ENCODE data around the gene LRIG1.

The LRIG1 gene

DNA sequence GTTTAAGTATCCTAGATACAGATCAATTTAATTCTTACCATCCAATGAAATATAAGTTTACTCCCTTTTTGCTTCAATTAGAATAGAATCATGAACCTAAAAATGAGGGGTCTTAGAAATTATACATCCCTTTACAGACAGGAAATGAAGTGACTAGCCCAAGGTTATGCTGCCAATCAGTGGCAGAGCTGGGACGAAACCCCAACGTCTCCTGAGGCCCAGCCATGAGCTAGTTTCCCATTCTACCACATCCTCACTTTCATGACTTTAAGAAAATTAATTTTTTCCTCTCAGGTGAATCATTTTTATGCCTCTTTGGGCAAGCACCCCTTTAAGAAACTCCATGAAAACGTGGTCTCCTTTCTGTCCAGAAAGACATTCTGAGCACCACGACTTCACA, 11.2 kb downstream of the LRIG1 start:
- no peak for FAIRE-seq
- DNase-seq (ENCODE audit: low spot score) = no peak

DNA sequence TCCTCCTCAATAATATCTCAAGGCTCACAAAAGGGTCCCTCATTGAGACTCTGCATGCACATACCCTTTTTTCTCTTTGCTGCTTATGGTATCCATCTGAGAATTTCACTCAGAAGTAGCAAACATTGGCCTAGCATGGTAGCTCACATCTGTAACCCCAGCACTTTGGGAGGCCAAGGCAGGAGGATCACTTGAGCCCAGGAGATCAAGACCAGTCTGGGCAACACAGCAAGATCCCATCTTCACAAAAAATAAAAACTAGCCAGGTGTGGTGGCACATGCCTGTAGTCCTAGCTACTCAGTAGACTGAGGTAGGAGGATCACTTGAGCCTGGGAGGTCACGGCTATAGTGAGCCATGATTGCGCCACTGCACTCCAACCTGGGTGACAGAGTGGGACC, 11.7 kb downstream of the LRIG1 start:
- no peak for FAIRE-seq
- DNase-seq (ENCODE audit: low spot score) = no peak

DNA sequence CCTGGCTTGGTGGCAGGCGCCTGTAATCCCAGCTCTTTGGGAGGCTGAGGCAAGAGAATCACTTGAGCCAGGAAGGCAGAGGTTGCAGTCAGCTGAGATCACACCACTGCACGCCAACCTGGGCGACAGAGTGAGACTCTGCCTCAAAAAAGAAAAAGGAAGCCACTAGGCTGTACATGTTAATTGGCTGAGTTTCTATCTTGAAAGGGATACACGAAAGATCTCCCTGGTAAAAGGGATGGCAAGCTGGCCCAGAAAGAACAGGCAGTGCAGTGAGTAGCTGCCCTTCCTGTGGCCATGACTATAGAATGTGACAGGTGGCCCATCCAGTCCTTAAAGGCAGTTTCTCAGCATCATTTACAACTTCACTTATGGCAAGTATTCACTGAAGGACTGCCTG, 12.3 kb downstream of the LRIG1 start:
- no peak for DNase-seq (ENCODE audit: low spot score)
- no peak for FAIRE-seq

DNA sequence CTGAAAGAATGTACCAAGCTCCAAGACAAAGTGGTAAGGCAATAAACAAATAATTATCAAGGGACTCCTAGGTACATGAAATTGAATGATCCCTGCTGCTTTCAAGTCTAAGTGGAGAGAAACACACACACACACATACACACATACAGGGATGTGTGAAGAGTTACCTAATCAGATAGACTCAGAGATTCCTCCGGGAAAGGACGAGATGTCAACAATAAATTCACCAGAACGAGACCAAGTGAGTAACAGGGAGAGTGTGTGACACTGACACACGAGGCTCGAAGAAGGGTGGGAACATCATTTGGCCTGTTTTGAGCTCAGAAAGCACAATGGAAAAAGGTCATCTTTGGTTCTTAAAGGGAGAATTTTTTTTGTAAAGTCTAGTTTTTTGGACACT, 13.4 kb downstream of the LRIG1 start:
- FAIRE-seq (no peak), DNase-seq (ENCODE audit: low spot score) (no peak)

DNA sequence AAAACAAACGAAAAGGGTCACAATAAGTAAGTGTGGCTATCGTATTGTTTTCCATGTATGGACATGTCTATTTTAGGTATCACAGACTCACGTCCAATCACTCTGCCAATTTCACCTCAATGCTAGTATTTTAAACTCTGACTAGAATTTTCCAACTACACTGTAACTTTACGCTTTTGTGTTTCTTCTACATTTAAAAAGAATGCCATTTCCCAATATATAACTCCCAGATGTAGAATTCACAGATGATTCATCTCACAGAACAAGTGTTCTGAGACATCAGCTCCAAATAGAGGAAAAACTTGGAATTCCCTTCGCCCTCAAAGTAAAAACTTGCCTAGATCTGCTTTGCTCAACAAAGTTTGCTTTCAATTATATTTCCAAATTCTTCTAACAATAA, 14.2 kb downstream of the LRIG1 start:
- FAIRE-seq = no peak
- DNase-seq (ENCODE audit: low spot score) = no peak

DNA sequence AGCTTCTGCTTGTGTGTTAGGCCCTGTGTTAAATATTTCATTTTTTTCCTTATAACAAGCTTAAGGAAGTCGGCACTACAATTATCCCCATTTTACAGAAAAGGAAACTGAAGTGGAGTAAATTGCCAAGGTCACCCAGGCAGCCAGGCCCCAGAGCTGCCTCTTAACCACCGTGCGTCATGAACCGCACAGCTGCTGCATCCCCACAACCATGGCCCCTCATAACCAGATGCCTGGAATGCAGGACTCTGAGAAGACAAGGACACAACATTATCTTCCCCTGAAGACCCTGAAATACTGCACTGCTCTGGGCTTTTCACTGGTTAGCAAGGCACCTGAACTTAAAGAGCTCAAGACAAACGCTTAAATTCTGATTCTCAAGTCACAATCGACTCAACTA, 14.6 kb downstream of the LRIG1 start:
- no peak for DNase-seq (ENCODE audit: low spot score)
- FAIRE-seq = no peak

DNA sequence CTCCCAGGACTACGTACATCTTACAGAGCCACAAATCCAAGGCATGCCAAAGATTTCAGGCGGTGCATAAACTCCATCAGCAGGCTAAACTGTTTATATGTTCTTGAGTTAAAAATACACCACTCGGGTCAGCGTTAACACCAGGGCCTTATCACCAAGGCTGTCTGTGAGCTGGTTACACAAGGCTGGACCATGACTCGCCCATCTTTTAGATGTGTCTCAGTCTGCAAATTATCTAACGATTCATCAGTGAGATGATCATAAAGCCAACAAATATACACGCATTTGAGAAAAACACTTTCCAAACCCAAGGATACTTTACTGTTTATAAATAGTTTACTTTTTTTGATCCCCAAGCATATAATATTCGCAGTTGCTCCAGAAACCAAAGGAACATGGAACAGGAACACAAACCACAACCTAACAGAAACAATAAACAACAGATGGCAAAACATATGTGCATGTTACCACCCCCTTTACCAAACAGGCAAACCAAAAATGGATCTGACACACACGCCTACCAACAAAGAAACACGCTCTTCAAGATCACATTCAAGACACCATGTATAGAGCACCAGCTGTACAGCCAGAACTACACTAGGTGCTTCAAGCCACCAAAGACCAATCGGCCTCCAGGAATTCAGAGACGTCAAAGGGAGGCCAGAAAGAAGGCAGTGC, 15.4 kb downstream of the LRIG1 start:
- DNase-seq (ENCODE audit: low spot score) (no peak), FAIRE-seq (no peak)

DNA sequence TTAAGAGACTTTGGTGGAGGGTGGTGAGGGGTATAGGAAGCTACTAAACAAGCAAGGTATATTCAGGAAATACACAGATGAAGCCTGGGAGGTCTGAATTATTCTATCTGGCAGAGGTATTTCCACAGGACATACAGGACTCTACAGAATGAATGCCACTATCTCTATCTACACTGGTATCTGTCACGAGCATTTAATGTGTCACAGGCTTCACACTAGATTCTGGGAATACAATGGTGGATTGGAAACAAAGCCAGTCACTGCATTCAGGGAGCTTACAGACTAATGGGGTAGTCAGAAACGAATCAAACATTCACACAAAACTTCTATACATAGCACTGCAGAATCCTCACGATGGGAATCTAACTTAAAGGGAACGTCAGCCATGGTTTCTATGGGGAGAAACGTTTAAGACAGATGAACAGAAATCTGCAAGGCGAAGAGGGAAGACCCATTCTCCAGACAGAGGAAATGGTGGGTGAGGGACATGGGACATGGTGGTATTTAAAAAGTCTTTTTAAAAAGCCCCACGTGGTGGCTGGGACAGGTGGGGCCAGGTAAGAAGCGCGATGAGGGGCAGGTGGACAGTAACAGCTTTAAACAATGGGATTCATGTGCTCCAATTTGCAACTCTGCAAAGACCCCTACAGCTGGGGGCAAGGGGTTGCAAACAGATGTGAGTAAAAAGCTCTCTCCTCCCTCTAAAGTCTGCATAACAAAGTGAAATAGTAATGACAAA, 16.5 kb downstream of the LRIG1 start:
- no peak for FAIRE-seq

DNA sequence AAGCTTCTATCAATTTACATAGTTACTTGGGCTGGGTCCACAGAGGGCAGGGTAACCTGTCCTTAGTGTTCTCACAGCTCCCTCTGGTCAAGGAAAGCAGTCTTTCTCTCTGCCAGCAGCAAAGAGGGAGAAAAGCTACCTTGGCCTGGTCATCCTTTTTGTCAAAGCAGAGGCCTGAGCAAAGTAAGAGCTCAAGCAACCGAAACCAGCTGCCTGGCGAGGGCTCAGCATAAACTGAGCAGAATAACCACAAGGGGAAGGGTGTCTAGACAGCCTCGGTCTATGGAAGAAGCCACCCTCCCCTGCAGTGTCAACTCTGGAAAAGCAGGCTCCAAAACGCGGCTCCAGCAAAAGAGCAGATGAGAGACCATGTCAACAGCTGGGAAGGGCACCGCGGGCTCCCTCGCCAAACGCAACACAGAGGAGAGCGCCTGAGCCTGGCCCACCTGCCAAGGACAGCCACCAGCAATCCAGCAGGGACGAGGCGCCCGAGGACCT, 17.4 kb downstream of the LRIG1 start:
- FAIRE-seq (no peak), DNase-seq (ENCODE audit: low spot score) (no peak)

More for the DNA sequence above, 16.5 kb downstream of the LRIG1 start:
- no peak for DNase-seq (ENCODE audit: low spot score)

DNA sequence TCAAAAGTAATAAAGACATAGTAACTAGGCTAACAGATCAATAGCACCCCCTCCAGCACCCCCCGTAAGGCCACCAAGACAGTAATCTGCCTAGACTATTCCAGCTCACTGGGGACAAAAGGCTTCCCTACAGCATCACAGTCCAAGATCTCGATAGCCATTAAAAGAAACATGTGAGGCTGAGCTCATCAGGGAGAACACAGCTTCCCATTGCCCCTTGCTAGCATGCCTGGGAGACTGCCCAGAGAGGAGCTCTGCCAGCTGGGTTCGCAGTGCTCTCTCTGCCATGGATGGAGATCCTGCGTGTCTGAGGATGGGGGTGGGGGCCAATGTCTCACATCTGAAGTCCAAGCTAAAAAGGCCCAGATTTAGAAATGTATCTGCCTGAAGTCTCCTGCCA, 17.8 kb downstream of the LRIG1 start:
- DNase-seq (ENCODE audit: low spot score) (no peak), FAIRE-seq (no peak)

DNA sequence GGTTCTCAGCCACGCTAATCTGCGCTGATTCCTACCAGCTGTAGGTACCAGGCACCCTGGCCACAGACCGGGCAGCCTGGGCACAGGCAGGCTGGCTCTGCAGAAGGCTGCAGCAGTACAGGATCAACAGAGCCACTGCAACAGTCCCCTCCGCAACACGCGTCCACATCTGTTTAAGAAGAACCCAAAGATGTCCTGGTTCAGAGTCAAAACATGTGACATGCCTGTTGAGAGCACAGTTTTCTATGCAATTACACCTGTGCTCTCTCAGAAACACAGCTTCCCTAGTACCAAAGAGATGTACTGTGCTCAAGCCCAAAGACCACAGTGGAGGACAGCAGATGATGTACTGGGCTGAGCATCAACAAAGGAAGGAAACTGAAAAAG, 18.8 kb downstream of the LRIG1 start:
- no peak for FAIRE-seq

DNA sequence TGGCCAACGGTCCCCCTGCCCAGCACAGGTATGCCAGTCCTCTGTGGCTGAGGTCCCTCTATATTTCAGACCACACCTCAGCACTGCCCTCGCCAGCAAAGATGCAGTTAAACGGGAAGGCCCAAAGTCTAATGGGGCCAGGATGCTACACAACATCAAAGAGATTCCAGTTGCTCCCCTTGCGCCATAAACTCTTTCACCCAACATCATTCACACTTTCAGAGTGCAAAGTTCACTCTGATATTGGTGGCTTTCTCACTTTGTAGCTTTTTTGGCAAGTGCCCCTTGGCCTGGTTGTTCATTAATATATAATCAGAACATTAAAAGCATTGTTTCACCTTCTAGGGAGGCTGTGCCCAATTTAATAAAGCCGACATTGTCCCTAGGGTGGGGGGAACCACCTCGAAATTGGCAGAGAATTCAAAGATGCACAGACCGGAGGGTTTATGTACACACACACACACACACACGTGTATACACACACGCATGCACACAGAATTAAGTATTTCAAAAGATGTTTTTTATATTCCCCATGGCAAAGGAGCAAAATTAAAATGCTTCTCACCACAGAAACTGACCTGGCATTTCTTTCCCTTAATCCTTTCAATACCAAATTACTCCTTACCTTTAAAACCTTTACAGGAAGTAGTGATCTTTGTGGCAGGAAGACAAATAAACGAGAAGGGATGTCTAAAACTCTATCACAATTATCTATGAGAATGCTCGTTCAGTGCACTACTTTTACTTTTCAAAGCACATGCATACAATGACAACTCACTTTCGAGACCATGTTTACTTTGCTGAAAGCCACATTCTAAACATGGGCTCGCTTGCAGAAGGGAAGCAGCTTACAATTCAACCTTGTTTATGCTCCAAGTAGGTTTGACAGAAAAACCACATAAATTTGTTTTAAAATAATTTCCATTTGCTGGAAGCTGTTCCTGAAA, 19.5 kb downstream of the LRIG1 start:
- FAIRE-seq (no peak), DNase-seq (ENCODE audit: low spot score) (no peak)

More for the DNA sequence above, 18.8 kb downstream of the LRIG1 start:
- DNase-seq (ENCODE audit: low spot score) = no peak

DNA sequence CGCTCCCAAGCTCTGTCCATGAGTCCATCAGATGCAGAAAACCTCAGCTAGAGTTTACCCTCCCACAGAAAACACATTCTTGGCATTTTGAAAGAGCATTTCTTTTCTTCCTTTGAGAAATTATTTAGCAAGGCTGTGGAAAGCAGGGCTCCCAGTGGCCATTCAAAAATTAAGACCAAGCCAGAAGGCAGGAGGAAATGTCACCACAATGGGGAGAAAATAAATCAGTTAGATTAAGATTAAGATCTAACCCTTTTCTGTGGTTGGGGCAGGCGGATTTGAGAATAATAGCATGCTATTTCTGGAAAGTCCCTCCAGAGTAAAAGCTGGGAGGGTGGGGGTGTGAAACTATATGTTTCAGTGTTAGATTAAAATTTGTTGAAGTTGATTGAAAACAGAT, 20.2 kb downstream of the LRIG1 start:
- DNase-seq (ENCODE audit: low spot score) (no peak), FAIRE-seq (no peak)

DNA sequence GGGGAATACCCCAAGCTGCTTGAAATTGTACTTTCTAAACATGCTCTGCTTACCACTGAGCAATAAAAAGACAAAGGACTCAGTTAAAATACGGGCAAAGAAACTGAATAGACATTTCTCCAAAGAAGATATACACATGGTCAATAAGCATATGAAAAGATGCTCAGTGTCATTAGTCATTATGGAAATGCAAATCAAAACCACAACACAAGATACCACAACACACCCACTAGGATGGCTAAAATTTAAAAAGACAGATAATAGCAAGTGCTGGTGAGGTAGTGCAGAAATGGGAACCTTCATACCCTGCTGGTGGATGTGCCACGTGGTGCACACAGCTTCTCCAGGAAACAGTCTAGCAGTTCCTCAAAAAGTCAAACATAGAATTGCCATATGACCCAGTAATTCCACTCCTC, 21.3 kb downstream of the LRIG1 start:
- no peak for FAIRE-seq
- DNase-seq (ENCODE audit: low spot score) = no peak

DNA sequence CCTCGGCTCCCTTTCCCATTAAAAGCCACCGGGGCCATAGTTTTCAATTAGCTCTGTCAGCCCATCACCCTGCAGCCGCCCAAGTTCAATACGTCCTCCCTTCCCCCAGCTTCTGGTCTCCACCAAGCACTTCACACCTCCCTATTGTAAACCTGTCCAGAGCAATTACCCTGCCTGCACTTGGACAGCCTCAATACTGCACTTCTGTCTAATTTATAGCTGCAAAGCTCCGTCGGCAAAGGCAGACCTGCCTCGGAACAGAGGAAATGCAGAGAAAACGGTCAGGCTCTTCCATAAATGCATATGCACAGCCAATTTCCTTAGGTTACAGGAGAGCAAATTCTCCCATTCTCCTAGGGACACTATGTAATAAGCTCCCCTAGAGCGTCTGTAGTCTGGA, 21.9 kb downstream of the LRIG1 start:
- FAIRE-seq = no peak
- DNase-seq (ENCODE audit: low spot score) = no peak

DNA sequence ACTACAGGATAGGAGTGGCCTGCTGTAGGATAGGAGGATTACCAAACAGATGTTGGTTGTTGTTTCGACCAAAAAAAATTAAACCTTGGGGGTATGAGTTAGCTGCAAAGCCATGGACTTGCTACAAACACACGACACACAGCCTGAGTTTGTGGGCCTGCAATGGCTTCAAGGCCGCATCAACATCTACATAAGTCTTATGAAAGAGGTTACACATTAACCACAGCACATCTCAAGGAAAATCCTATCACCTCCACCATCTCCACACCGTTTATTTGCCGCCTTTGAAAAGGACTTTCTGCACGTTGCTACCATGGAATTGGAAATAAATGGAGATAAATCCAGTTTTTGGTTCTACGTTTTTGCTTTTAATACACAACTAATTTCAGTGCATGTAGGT, 23.0 kb downstream of the LRIG1 start:
- DNase-seq (ENCODE audit: low spot score) (no peak), FAIRE-seq (no peak)

DNA sequence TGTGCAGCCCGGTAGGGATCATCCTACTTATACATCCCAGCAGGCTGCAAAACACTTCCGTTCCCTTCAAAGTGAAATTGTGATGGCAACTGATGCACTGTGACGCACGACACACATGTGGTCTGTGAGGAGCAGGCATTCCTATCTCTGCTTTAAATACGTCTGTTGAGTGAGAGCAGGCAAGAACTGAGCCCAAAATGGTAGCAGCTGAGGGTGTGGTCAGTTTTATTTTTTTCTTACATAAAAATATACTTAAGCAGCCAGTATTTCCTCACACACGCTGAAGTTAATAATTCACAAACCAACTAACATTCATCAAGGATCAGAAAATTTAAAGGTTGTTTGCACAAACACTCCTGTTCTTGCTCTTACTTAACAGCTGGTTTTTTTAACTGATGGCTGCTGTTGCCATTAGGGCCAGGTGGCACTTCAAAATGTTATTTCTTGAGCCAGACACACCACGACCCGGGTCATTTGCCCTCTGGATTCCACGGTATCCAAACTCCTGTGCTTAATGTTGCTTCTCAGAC, 23.9 kb downstream of the LRIG1 start:
- DNase-seq (ENCODE audit: low spot score) (no peak), FAIRE-seq (no peak)

DNA sequence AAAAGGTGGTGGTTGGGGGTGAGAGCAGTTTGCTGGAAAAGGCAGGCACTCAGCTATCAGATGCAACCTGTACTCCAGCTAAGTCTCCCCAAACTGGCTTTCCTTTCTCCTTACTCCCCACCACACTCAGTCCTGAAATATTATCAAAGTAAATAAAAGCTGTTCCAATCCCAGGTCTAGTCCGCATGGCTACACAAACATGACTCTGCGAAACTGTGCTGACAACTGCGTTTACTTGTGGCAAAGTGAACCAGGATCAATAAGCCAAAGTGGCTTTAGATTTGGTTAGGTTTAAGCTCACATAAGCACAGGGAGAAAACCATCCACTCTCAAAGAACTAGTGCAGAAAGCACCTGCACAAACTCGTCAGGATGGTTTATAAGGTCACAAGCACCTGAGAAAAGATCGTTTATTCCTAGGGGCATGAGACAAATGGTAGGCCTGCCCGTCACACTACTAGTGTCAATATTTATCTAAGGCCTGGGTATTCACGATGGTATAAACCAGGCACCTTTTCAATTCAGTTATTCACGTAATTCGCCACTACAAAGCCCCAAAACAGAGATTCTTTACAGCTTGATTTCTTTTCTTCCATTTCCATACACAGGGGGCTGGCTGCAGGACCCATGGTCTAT, 25.3 kb downstream of the LRIG1 start:
- FAIRE-seq = no peak
- DNase-seq (ENCODE audit: low spot score) = no peak

DNA sequence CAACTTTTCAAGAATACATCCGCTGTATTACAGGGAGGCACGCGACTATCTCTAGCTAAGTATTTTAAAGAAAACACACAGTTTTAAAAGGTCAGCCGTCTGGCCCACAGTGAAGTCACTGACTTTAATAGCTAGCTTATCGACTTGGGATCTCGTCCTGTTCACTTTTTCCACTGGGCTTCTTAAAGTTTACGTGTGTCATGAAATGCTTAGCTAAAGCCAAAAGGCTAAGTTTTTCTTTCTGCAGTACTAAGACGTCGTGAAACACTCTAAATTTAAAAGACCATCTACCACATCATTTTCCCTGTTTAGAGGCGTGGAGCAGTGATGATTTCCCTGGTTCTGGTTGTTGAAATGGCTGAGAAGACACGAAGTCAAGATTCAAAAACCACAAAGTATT, 27.1 kb downstream of the LRIG1 start:
- DNase-seq (ENCODE audit: low spot score) (no peak), FAIRE-seq (no peak)

DNA sequence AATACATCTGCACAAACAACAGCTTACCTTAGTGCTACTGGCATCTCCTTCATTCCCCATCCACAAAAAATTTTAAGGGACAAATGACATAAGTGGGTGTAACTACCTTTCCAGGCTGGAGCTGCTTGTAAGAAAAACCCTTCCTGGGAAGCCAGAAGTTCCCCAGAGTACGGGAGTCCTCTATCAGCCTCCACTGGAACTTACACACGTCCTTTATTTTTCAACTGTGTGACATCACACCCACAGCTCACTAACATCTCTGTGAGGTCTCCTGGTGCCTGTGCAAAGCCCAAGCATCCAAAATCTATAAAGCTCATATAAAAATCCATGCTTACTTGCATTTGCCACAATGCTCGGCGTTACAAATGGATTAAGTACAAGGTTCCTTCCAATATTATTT, 27.6 kb downstream of the LRIG1 start:
- FAIRE-seq (no peak), DNase-seq (ENCODE audit: low spot score) (no peak)
